Tibial nerve (tissue), 4 donors: ENCODE measurements around the gene HIRIP3. TPM values are rescaled to one million over a fixed set of nuclear protein-coding genes. Genes with fewer than 3 reads are reported as not detected.

Experiments
- DNase-seq, 2 donors: peaks; one replicate each; pipeline ENCODE4 v3.0.0-alpha.2; 2019; ENCODE audit warnings: low spot score in 2 of 2
- H3K27ac ChIP-seq, 4 donors: fragments of 200-600 bp; sonication (generic) in 3 of 4; one replicate each; pipeline ENCODE4 v1.5.1; 2017 to 2019; ENCODE audit warnings: mild to moderate bottlenecking in 1 of 4
- H3K27me3 ChIP-seq, 2 donors: fragments of 200-600 bp; sonication (generic) in 1 of 2; one replicate each; pipeline versions ENCODE4 v1.5.1 to v1.6.0; 2017 to 2019
- H3K36me3 ChIP-seq, 3 donors: fragments of 200-600 bp; sonication (generic); one replicate each; pipeline ENCODE4 v1.5.1; 2018 to 2019
- H3K4me1 ChIP-seq, 4 donors: fragments of 200-600 bp; sonication (generic) in 3 of 4; one replicate each; pipeline ENCODE4 v1.5.1; 2017 to 2019
- H3K4me3 ChIP-seq, 4 donors: fragments of 200-600 bp; sonication (generic) in 3 of 4; one replicate each; pipeline ENCODE4 v1.5.1; 2017 to 2019; ENCODE audit warnings: mild to moderate bottlenecking in 1 of 4, moderate library complexity in 1 of 4
- H3K9me3 ChIP-seq, 4 donors: fragments of 200-600 bp; sonication (generic) in 3 of 4; one replicate each; pipeline ENCODE4 v1.5.1; 2017 to 2019
- CTCF ChIP-seq, 5 experiments: fragments of 200-600 bp in 3 of 5; fragments of 450-650 bp in 2 of 5; sonication (generic) in 3 of 5; IDR thresholded peaks; one replicate each; pipeline ENCODE4 v1.5.1; 2016 to 2019; ENCODE audit warnings: antibody characterized with exemption in 5 of 5, mild to moderate bottlenecking in 3 of 5, moderate library complexity in 2 of 5
- EP300 ChIP-seq, 2 donors: sonication (generic); formaldehyde crosslinking; IDR thresholded peaks; one replicate each; pipeline ENCODE4 v1.6.1; 2017; ENCODE audit warnings: antibody characterized with exemption in 2 of 2, mild to moderate bottlenecking in 1 of 2
- POLR2A ChIP-seq, 2 donors: fragments of 450-650 bp; IDR thresholded peaks; one replicate each; pipeline ENCODE4 v1.6.1; 2017; ENCODE audit warnings: antibody characterized with exemption in 2 of 2, mild to moderate bottlenecking in 2 of 2, moderate library complexity in 2 of 2
- WGBS, 2 donors: methylation state at CpG; one replicate each; pipeline ENCODE4 v1.1.5; 2018; 5-methylcytosine and 5-hydroxymethylcytosine counted together
- total RNA-seq, 4 donors: library from RNA; depleted of rRNA; stranded (reverse); fragments of >200 nt; gene quantifications; one replicate each; pipeline ENCODE4 v1.1.0, GENCODE V29; 2016

Gene HIRIP3
- total RNA-seq, 4 donors from 2014 or later: 12.6 to 26.7 (median 22.6) TPM

GRCh38 chr16:29986231-29986630, 9.2 kb downstream of the HIRIP3 start:
- no peak for TF ChIP-seq CTCF (IDR thresholded peaks at IDR 0.05)
- no peak for TF ChIP-seq EP300 (IDR thresholded peaks at IDR 0.05)
- TF ChIP-seq POLR2A (IDR thresholded peaks at IDR 0.05): no peak
- H3K9me3 ChIP-seq: no peaks in the 10 kb centered on the region
- H3K4me1 ChIP-seq: no peaks in the 10 kb centered on the region
- no peak for DNase-seq
- 89 to 92% methylated on average over 16 to 20 of the region's 20 CpGs for WGBS, 2 donors
- H3K36me3 ChIP-seq: peaks cover 12 to 100% (median 63%) of the 10 kb centered on the region in 3 donors
- no peaks in the 10 kb centered on the region for H3K27me3 ChIP-seq
- H3K4me3 ChIP-seq: no peak overlapping the region
- no peak overlapping the region for H3K27ac ChIP-seq

DNA sequence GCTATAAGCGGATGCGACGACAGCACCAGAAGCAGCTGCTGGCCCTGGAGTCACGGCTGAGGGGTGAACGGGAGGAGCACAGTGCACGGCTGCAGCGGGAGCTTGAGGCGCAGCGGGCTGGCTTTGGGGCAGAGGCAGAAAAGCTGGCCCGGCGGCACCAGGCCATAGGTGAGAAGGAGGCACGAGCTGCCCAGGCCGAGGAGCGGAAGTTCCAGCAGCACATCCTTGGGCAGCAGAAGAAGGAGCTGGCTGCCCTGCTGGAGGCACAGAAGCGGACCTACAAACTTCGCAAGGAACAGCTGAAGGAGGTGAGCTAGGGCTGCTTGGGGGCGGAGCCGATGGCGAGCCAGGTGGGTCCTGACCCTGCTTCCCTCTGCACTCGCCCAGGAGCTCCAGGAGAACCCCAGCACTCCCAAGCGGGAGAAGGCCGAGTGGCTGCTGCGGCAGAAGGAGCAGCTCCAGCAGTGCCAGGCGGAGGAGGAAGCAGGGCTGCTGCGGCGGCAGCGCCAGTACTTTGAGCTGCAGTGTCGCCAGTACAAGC, 10.1 kb downstream of the HIRIP3 start:
- Histone ChIP-seq H3K27me3 (no peaks in the 10 kb centered on the region), H3K36me3 (peaks cover 12 to 100% (median 55%) of the 10 kb centered on the region in 3 donors), H3K4me3 (no peak overlapping the region), H3K4me1 (no peaks in the 10 kb centered on the region), H3K27ac (no peak overlapping the region), H3K9me3 (no peaks in the 10 kb centered on the region)
- no peak for DNase-seq
- WGBS, 2 donors: 91 to 95% methylated on average over 28 of the region's 28 CpGs
- no peak for TF ChIP-seq POLR2A (IDR thresholded peaks at IDR 0.05)
- no peak for TF ChIP-seq CTCF (IDR thresholded peaks at IDR 0.05)
- TF ChIP-seq EP300 (IDR thresholded peaks at IDR 0.05): no peak

- peaks cover 12 to 100% (median 55%) of the 10 kb centered on the region in 3 donors for H3K36me3 ChIP-seq
- no peak overlapping the region for H3K4me3 ChIP-seq
- DNase-seq: no peak
- TF ChIP-seq POLR2A (IDR thresholded peaks at IDR 0.05) (no peak), EP300 (IDR thresholded peaks at IDR 0.05) (no peak), CTCF (IDR thresholded peaks at IDR 0.05) (no peak)
- no peak overlapping the region for H3K27ac ChIP-seq
- H3K4me1 ChIP-seq: no peaks in the 10 kb centered on the region
- no peaks in the 10 kb centered on the region for H3K9me3 ChIP-seq
- no peaks in the 10 kb centered on the region for H3K27me3 ChIP-seq
- WGBS, 2 donors: 85 to 90% methylated on average over 5 of the region's 5 CpGs
Measured at GRCh38 chr16:29984764-29985147, 10.7 kb downstream of the HIRIP3 start.

DNA sequence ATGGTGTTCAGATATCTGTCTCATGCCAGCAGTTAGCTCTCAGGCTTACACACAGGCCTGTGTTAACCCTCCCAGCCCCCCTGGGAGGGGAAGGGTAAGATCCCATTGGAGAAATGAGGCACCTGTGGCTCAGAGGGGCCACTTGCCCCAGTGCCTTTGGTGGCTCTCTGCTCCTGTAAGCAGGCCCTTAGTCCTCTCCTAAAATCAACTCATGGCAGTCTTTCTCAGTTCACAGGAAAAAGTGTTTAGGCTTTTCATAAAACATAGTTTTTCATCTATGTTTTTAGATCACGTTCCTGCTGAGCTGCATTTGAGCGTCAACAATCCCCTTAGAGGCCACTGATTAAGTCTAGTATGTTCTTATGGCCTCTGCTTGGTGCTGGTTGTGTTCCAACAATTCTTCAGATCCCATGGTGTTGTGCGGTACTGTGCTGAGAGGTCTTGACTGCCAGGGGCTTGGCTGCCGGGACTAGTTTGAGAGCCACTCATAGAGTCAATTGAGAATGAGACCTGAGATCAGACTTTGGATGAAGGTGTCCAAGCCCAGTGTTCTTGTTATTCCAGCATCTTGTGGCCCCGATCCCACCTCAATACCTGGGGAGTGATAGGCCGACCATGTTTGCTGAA, 11.2 kb downstream of the HIRIP3 start:
- WGBS, 2 donors: 82 to 92% methylated on average over 6 of the region's 6 CpGs
- DNase-seq: no peak
- H3K4me3 ChIP-seq: no peak overlapping the region
- no peaks in the 10 kb centered on the region for H3K4me1 ChIP-seq
- H3K27me3 ChIP-seq: no peaks in the 10 kb centered on the region
- no peaks in the 10 kb centered on the region for H3K9me3 ChIP-seq
- H3K36me3 ChIP-seq: peaks cover 9 to 100% (median 58%) of the 10 kb centered on the region in 3 donors
- no peak for TF ChIP-seq POLR2A (IDR thresholded peaks at IDR 0.05)
- no peak for TF ChIP-seq CTCF (IDR thresholded peaks at IDR 0.05)
- TF ChIP-seq EP300 (IDR thresholded peaks at IDR 0.05): no peak
- no peak overlapping the region for H3K27ac ChIP-seq

GRCh38 chr16:29983420-29984136, 11.8 kb downstream of the HIRIP3 start:
- no peak overlapping the region for H3K4me3 ChIP-seq
- TF ChIP-seq POLR2A (IDR thresholded peaks at IDR 0.05) (no peak), EP300 (IDR thresholded peaks at IDR 0.05) (no peak), CTCF (IDR thresholded peaks at IDR 0.05) (no peak)
- peaks cover 0 to under 1% (median 0%) of the 10 kb centered on the region in 4 donors for H3K4me1 ChIP-seq
- no peaks in the 10 kb centered on the region for H3K27me3 ChIP-seq
- 85 to 88% methylated on average over 12 of the region's 12 CpGs for WGBS, 2 donors
- no peak for DNase-seq
- H3K27ac ChIP-seq: no peak overlapping the region
- no peaks in the 10 kb centered on the region for H3K9me3 ChIP-seq
- peaks cover 9 to 100% (median 63%) of the 10 kb centered on the region in 3 donors for H3K36me3 ChIP-seq
